Measurements from ENCODE around the gene EBF3.

The EBF3 gene

DNA sequence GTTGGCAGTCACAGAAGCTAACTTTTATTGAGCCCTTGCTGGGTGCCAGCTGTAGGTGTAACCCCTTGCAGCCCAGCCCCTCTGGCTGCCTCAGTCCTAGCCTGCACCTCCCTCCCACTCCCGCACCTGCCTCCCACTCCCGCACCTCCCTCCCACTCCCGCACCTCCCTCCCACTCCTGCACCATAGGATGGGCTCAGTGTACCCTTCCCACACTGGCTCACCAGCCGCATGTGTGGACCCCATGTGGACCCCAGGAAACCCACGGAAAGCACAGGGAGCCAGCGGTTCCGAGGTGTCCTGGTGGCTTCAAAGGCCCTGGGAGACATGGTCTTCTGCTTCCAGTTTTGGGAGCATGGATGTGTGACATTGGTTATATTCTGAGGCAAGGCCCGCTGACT, 132.9 kb downstream of the EBF3 start:
- no peak for DNase-seq

DNA sequence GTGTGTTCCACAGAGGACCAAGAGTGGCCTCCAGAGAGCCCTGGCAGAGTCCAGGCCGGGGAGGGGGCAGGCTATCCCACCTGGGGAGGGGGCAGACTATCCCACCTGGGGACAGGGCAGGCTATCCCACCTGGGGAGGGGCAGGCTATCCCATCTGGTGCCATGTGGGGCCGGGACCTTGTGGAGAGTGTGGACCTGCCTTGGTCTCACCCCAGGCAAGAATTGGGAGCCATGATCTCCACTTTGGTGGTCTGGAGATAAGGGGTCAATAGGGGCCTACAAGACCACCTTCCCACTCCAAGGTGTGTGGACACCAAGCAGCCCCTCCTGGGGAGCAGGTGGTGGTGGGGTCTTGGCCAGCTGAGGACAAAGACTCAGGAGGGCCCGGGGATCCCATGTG, 138.2 kb downstream of the EBF3 start:
- no peak for DNase-seq

DNA sequence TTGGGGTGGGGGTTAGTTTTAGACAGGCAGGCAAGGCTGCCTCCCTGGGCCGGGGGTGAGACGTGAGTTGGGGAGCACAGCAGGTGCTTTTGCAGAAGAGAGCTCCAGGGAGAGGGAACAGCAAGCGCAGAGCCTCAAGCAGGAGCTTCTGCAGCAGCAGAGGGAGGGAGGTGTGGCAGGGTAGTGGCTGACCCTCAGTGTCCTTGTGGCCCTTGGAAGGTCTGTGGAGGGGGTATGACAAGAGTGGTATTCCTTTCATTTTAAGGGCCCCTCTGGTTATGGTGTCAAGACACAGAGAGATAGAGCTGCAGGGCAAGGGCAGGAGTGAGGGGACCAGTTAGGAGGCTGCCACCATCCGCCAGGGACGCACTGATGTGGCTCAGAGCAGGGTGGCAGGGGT, 138.9 kb downstream of the EBF3 start:
- no peak for DNase-seq

DNA sequence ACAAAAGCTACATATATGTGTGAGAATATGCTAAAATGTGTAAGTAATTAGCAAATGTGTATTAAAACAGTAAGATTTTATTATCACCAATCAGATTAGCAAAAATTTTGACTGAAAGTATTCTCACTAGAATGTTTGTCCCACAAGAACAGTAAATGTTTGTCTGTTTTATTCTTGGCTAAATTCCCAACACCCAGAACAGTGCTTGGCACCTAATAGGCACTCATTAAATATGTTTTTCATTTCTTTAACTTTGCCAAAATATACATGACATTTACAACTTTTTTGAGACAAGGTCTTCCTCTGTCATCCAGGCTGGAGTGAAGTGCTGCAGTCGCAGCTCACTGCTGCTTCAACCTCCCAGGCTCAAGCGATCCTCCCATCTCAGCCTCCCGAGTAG, 143.6 kb downstream of the EBF3 start:
- DNase-seq: no peak

DNA sequence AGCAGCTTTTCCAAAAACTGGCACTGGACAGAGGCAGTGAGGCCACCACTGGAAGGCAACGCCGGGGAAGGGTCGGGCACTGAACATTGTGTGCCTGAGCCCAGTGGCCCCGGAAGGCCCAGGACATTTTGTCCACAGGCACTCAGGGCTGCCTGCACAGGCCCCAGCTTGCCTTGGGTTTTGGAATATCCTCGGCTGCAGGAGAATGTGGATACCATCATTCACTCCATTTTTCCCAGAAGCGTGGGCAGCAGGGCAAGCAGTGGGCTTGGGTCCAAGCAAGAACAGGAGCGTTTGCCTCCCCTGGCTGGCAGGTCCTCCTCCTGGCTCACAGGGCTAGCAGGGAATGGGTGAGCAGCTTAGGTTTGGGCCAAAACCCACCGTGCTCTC, 147.4 kb downstream of the EBF3 start:
- no peak for DNase-seq

DNA sequence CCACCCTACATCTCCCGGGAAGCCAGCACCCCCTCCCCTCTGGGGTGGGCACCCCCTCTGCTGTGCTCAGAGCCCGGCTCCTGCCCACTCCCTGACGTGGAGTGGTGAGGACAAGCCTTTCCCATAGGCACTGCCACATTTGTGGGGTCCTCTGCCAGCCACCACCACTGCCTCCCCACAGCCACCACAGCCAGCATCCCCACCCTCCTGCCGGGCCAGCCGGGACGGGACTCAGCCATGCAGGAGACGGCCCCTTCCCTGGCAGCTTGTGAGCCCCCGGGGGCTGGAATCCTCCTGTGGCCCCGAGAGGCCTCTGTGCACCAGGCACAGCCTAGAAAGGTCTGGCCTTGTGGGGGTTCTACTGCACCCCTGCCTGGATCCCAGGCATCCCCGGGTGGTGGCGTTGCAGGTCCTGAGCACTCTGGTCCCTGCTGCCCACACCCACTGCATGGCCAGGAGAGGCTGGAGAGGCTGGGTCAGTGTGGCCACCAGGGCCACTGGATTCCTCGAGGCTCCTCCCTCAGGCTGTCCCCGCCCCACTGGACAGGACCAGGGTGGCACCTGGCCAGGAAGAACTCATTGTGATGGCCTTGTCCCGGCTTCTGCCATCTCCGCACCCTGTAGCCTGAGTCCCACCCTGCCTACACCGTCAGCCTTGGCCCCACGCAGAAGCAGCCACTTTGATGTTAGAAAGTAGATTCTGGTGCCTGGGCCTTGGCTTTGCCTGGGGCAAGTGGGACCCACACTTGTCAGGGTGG, 148.0 kb downstream of the EBF3 start:
- DNase-seq: no peak

DNA sequence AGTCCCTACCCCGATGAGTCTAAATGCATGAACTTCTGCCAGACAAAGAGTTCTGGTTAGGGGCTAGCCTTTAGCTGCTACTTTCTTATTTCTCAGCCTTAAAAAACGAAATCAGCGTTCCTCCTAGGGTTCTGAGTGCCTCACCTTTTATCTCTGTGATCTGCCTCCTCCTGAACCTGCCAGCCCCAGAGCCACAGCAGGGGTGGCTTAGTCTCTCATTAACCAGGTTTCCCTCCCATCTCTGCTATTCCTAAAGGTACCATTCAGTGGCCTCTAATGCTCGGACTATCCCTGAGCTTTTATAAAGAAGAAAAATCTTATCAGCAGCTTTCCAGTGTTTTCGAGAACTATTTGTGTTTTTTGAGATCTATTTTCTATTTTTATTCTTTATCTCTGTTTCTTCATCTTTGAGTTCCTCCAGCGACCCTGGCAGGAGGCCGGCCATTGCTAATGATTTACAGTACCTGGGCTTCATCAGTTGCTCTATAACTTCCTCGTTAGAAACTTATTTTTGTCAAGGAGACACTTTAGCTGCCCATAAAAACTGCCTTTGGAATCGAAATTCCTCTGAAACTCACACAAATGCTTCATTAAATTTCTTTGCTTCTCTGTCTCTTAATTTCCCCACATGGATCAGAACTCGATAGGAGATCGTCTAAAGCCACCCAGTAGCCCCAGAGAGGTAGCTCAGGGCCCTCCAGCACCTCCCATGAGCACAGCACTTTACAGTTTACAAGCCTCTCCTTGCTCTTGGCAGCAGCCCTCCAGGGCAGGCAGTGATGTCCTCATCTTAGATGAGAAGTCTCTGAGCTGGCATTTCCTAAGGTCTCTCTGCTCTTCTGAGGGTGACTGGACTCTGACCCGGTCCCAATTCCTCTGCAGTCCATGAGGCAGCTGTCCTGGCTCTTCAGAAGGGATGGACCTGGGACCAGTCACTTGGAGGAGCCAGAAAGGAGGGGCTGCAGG, 149.1 kb downstream of the EBF3 start:
- no peak for DNase-seq

DNA sequence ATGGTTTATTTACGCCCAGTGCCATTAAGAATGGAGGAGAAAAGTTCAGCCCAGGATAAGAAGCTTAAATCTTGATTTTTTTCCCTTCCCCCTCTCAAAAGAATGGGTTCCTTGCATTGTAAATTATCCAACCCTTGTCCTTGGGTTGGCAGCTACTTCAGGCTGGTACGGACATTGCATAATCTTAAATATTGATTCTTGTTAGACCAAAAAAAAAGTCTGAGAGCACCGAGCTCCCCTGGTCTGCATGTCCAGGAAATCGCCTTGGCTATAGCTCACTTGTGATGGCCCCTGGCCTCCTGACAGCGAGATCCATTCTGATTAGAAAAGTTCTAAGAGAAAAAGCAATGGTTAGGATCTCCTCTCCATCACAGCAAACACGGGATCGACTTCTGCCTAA, 151.7 kb downstream of the EBF3 start:
- DNase-seq: no peak

DNA sequence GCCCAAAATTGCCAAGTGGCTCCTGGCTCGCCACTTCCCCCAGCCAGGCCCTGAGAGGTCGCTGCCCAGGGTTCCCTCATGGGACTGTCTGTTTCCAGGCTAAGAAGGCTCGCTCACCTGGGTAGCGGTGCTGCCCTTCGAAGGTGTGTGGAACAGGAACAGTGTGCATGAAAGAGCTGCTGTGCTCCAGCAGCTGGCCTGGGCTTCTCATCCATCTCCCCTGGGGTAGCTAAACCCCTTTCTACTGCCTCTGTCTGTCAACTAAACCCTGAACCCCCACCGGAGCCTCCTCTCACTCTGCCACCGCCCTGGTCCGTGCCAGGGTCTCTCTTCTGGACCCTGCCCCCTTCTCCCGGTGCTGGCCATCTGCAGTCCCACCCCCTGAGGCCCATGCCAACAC, 152.9 kb downstream of the EBF3 start:
- no peak for DNase-seq

DNA sequence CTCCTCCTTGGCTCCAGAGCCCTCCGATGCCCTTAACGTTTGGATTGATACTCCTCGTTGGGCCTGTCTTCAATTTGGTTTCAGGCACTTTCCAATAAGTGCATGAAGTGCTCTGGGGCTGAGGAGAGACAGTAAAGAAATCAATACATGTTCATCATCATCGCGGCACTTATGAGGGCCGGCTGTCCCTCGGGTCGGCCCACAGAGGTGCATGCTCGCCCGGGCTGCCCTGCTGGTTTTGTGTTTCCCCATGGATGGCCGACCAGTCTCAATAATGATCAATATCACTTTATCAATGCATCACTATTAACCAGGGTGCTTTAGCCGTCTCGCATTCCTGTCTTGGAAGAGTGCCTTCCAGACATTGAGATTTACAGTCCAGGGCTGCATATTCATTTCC, 154.2 kb downstream of the EBF3 start:
- no peak for DNase-seq

DNA sequence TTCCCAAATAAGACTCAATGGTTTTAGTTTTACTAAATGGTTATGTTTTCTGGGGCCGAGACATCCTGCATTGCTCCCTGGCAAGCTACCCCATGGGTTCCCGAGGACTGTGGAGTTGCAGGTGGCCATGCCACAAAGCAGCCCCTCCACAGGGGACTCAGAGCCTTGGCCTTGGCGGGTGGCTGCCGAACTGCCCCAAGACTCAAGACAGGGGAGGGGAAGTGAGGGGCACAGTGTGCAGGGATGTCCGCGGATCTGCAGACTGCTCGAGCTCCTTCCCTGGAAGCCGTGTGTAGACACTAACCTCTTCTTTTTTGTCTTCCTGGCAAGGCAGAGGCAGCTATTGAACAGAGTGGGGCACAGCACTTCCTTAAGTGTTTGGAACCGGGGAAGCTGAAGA, 154.6 kb downstream of the EBF3 start:
- DNase-seq: no peak

DNA sequence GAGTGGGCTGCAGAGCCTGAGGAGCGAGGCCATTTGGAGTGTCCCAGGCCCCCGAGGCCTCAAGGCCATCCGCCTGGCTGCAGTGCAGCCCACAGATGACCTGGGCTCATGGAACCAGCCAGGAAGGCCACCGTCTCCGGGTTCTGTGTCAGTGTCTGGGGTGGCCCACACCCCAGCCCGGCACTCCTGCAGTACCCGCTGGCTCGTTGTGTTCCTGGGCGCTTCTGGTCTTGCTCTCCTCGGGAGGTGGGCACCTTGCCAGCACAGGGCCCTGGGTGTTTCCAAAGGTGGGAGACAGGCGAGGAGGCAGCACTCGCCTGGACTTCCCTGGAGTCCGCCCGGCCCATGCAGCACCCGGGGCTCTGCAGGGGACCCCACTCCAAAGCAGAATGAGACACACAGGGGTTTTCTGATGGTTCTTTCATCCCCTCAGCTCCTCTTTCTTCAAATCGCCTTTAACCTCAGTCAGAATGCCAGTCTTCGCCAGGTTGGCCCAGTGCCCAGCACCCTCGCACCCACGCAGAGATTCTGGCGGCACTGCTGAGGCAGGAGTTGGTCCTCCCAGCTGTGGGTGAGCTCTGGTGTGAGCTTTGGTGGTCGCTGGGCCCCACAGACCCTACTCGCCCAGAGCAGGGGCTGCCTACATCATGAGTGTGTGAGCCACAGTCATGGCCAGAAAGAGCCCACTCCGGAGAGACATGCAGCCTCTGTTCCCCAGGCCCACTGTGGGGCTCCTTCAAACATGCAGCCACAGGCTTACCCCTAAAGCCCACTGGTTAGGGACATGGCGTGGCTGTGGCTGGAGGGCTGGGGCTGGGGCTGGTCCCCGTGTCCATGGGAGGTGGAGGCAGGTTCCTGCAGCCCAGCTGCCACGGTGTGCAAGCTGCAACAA, 155.7 kb downstream of the EBF3 start:
- DNase-seq: no peak

DNA sequence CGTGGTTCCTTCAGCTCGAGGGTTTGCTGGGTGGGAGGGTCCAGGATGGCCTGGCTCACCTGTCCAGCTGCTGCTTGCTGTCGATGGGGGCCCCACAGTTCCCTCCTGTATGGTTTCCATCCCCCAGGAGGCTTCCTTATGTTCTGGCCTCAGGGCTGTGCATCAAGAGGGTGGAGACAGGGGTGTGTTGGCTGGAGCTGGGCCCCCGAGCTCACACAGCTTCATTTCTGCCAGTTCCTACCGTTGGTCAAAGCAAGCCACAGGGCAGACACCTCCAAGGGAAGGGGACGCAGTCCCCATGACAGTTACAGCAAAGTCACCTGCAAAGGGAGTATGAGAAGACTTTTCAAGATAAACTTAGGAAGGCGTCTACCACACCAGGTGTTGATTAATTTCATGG, 156.9 kb downstream of the EBF3 start:
- no peak for DNase-seq

DNA sequence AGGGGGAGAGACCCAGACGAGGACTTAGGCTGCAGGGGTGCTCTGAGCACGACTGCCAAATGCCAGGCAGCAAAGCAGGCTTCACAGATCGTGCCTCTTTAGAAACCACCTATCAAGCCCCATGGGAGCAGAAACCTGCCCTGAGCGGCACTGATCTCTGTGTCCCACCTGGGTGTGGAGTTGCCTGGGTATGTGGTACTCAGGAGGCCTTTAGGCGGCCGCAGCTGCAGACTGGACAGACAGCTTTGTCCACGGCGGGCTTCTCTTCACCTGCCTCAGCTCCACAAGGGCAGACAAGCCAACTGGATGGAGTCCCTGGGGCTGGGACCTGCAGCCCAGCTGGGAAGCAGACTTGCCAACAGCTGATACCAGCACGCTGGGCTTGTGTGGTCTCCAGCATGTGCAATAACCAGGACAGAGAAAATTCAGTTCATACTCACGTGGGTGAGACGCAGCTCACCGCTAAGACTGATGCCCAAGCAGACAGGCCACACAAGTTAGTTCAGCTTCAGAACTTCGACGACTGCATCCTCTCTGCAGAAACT, 163.2 kb downstream of the EBF3 start:
- no peak for DNase-seq

DNA sequence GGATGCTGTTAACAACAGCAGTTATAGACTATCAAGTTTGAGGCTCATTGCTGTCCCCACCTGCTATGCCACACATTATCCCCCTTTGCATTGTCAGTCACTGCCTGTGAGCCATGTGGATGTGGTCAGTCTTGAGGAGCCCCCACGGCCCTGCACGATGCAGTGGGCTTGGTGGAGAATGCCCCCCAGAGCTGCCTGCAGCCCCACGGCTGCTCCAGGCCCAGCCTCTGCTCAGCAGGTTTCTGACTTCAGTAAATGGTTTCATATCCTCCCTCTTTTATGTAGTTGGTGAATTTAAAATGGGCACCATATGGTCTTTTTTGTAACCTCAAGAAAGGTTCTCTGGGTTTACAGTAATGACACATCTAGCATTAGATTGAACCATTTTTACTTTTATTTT, 164.1 kb downstream of the EBF3 start:
- DNase-seq: no peak

DNA sequence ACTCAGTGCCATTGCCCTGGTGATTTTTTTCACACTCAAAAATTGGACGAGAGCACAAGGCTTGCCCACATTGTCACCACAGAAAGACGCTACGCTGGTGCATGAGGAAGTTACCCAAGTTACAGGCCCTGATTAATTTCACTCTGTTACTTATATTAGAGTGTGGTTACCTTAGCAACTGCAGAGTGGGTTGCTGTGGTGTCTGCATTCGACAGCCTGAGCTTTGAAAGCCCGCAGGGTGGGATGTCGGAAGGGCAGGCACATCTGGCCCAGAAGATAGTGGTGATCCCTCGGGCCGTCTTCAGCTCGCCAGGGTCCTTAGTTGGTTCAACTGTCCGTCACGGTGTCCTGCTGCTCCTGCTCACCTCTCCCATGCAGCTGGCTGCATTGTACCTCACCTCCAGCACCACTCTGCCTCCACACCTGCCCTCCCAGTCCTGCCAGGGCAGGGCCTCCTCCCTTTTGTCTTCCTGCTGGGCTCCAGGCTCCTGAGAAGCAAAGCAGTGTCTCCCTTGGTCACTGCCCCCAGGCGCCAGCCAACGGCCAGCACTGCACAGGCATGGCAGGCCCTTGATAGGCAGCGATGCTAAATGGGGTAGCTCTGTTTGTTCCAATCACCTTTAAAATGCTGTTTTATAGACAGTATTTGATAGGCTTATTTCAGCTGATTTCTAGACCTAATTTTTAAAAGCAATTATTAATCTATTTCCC, 167.2 kb downstream of the EBF3 start:
- no peak for DNase-seq

DNA sequence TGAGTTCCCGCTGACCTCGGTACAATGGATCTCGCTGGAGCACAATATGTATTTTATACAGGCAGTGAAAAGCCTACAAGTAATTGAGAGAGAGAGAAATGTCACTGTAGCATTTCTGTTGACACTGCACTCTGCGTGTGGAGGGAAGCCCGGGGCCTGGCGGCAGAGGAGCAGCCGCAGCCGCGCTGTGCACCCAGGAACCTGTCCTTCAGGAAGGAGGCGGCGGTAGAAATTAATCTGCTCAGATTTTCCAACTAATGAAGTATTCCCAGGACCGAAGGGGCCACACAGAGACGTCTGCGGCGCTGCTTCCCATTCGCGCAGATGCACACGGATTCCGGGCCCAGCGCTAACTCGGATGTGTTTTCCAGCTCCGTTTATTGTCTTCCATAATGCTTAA, 170.1 kb downstream of the EBF3 start:
- no peak for DNase-seq

DNA sequence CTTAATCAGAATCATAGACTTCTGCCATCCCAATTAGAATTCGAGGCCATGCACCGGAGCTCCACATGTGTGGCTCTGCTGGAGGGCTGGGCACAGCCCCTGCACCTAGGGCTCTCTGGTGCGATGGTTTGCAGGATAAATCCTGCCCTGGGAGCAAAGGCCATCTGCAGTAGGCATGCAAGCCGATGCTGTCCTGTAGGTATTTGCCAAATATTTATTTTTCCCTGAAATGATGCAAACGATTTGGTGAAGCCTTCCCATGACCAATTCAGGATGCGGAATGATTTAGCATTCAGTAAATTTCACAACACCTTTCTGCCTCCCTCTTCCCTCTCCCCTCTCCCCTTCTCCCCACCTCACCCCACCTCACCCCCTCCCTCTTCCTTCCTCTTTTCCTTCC, 170.6 kb downstream of the EBF3 start:
- DNase-seq: no peak

DNA sequence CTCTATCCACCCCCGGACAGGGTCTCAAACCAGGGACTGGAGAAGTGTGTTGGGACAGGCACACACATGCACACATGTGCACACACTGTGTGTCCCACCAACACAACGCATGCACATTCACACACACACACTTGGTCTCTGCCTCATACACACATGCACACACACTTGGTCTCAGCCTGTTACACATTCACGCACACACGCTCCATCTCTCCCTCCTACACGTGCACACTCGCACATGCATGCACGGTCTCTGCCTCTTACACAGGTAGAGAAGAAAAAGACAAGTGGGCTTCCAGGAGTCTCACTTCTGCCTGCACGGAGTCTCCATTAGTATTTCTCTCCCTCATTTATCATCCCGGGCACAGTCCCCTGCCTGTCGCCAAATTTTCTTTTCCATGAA, 171.2 kb downstream of the EBF3 start:
- DNase-seq: no peak

DNA sequence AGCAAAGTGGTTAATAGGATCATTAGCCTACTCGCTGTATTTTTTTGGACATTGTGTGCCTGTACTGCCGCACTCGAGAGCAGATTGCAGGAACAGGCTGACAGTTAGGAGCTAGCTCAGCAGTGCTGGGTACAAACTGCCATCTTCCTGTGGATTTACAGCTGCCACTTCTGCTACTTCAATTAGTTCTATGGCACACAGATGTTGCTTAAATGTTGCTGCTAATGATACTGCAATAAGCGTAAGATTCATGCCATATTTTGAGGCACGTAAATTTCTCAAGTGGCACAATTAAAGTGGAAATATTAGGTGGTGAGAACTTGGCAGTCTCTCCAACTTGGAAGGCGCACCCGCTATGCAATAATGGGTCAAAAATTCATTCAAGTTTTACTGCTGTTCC, 171.9 kb downstream of the EBF3 start:
- DNase-seq: peak; percentile 51

DNA sequence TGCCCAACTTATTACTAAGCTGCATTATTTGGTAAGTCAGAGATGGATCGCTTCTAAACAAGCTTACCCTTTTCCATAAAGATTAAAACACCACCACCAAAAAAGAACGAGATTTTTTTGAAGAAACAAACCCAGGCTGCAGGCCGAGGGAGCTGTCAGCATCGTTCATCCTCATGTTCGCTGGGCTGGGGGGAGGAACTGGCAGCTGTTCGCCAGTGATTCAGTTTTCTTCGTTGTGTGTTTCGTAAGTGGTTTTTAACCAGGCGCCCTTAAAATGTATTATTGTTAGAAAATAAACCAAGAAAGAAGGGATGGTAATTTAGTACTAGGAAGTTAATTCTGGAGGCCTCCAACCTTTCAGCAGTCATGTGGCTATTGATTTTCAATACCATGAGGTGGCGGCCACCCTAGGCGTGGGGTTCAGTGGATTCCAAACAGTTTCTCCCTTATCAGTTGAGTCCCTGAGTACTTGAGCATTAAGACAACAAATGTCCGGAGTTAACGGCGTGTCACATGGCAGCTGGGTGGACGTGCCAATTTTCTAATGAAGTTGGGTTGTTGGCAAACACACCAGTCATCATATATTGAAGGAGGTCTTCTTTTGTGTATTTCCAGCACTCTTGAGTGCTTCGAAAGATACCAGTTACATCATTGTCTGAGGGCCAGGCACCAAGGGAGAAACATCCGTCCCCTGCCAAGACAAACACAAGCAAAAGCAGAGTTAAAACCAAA, 173.2 kb downstream of the EBF3 start:
- DNase-seq: no peak

DNA sequence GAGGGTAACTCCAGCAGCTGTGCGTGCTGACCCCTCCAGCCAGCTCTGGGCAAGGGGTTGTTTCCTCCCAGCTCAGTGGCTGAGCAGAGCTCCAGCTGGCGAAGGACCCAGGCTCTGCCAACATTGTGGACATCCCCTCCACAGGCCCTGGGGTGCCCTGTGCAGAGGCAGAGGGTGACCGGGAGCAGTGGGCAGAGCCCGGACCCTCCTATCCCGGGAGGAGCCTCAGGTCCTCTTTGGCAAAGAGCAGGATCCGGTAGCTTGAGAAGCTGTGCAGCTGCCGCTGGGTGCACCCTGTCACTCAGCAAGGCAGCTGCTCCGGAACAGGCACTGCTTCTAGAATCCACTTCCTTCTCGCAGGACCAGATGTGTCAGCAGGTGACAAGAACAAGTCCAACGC, 175.9 kb downstream of the EBF3 start:
- DNase-seq: no peak
